Measurements from ENCODE around the gene TNFRSF19. TPM values are rescaled to one million over a fixed set of nuclear protein-coding genes. Genes with fewer than 3 reads are reported as not detected.

Gene TNFRSF19
- total and polyA plus RNA-seq, 2 donors from 2014 or later = 10.1 to 14.7 TPM

DNA sequence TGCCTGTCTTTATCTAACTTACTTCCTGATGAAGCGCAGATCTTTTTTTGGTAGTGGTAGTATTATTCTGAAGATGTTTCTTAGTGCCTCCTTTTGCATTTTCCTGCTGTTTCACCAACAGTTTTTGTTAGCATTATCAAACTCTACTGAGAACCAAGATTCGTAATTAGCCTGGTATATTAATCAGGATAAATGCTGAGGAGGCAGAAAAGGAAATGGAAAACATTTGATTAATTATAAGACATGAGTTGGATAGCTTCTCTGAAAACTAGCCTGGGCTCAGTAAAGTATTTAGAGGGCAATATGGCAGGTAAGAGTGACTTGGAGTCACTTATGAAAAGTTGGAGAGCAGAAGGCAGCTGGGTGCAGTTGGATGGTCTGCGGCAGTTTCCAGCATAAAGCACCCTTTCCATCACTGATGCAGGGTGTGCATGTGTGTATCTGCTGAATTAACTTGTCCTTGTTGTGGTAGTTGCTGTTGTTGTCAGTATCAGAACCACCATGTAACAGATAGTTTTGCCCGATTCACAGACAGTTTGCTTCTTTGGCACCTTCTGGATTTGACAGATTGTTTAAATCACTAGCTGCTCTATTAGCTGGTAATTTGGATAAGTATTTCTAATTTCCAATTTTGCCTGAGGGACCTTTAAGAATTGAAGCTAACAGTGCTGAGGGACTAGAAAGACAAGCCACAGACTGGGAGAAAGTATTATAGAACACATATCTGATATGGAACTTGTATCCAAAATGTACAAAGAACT, 6.9 kb upstream of the TNFRSF19 start:
- H3K9ac ChIP-seq (ENCODE audit: low read length in 3 of 3) = no peak overlapping the region
- TF ChIP-seq CTCF (IDR thresholded peaks at IDR 0.05; ENCODE audit: borderline replicate concordance, extremely low read depth, insufficient read depth) = no peak
- intact Hi-C loops (cut with DNase I) = no loop called here
- H3K9me3 ChIP-seq (ENCODE audit: control insufficient read depth in 2 of 3, insufficient read depth in 1 of 3, low read length in 3 of 3) = no peaks in the 10 kb centered on the region
- H3K36me3 ChIP-seq (ENCODE audit: control insufficient read depth in 2 of 3, insufficient read depth in 3 of 3, low read length in 3 of 3) = no peaks in the 10 kb centered on the region
- H3K27ac ChIP-seq (ENCODE audit: low read depth in 2 of 2, low read length in 2 of 2) = no peak overlapping the region
- H3K4me3 ChIP-seq (ENCODE audit: low read length in 3 of 3) = no peak overlapping the region
- FAIRE-seq (no peak), DNase-seq (no peak)
- H3K27me3 ChIP-seq (ENCODE audit: control insufficient read depth, insufficient read depth, low read length) = no peaks in the 10 kb centered on the region
- no peaks in the 10 kb centered on the region for H3K4me1 ChIP-seq (ENCODE audit: control insufficient read depth in 2 of 3, insufficient read depth in 2 of 3, low read depth in 1 of 3, low read length in 3 of 3)

- no peaks in the 10 kb centered on the region for H3K27me3 ChIP-seq (ENCODE audit: control insufficient read depth, insufficient read depth, low read length)
- H3K36me3 ChIP-seq (ENCODE audit: control insufficient read depth in 2 of 3, insufficient read depth in 3 of 3, low read length in 3 of 3) = no peaks in the 10 kb centered on the region
- FAIRE-seq (no peak), DNase-seq (no peak)
- no peak overlapping the region for H3K27ac ChIP-seq (ENCODE audit: low read depth in 2 of 2, low read length in 2 of 2)
- peaks cover 0 to 3% (median 0%) of the 10 kb centered on the region in 3 donors for H3K4me1 ChIP-seq (ENCODE audit: control insufficient read depth in 2 of 3, insufficient read depth in 2 of 3, low read depth in 1 of 3, low read length in 3 of 3)
- no peak for TF ChIP-seq CTCF (IDR thresholded peaks at IDR 0.05; ENCODE audit: borderline replicate concordance, extremely low read depth, insufficient read depth)
- no peak overlapping the region for H3K4me3 ChIP-seq (ENCODE audit: low read length in 3 of 3)
- no peak overlapping the region for H3K9ac ChIP-seq (ENCODE audit: low read length in 3 of 3)
- intact Hi-C loops (cut with DNase I) = no loop called here
- H3K9me3 ChIP-seq (ENCODE audit: control insufficient read depth in 2 of 3, insufficient read depth in 1 of 3, low read length in 3 of 3) = no peaks in the 10 kb centered on the region
These were observed 2.2 kb upstream of the TNFRSF19 start for GRCh38 chr13:23567906-23568460.

- Histone ChIP-seq H3K9me3 (ENCODE audit: control insufficient read depth in 2 of 3, insufficient read depth in 1 of 3, low read length in 3 of 3) (no peaks in the 10 kb centered on the region), H3K4me3 (ENCODE audit: low read length in 3 of 3) (peak overlapping the region in 2 of 3 donors; percentile 7 to 52), H3K4me1 (ENCODE audit: control insufficient read depth in 2 of 3, insufficient read depth in 2 of 3, low read depth in 1 of 3, low read length in 3 of 3) (peaks cover 0 to 3% (median 0%) of the 10 kb centered on the region in 3 donors), H3K27ac (ENCODE audit: low read depth in 2 of 2, low read length in 2 of 2) (no peak overlapping the region), H3K9ac (ENCODE audit: low read length in 3 of 3) (peak overlapping the region in 1 of 3 donors; percentile 17), H3K27me3 (ENCODE audit: control insufficient read depth, insufficient read depth, low read length) (no peaks in the 10 kb centered on the region), H3K36me3 (ENCODE audit: control insufficient read depth in 2 of 3, insufficient read depth in 3 of 3, low read length in 3 of 3) (no peaks in the 10 kb centered on the region)
- no peak for TF ChIP-seq CTCF (IDR thresholded peaks at IDR 0.05; ENCODE audit: borderline replicate concordance, extremely low read depth, insufficient read depth)
- intact Hi-C loops (cut with DNase I) = no loop called here
- DNase-seq = peak in 2 of 5 donors; percentile 58 to 84
- FAIRE-seq = no peak
These were observed 706 bp downstream of the TNFRSF19 start for GRCh38 chr13:23570921-23571315.

Measured in kidney (tissue), 14 donors.